Gastrocnemius medialis (tissue), 4 donors: ENCODE results near the gene EPB42. TPM values are rescaled to one million over a fixed set of nuclear protein-coding genes. Genes with fewer than 3 reads are reported as not detected.
"Not testable (repeated sequence)": the region's sequence is repeated elsewhere in the genome, so short reads cannot be mapped to it uniquely, and the experiment has no call there.

Experiments
- ATAC-seq, 2 donors: fragments of 150-250 bp; one replicate each; pipeline ENCODE4 v1.9.1; 2016
- DNase-seq, 2 donors: peaks; one replicate each; pipeline ENCODE4 v3.0.0-alpha.2; 2019
- H3K27ac ChIP-seq, 4 donors: fragments of 200-600 bp; sonication (generic); 1 replicate in 1 of 4; 2 replicates in 3 of 4; pipeline ENCODE4 v1.5.1; 2016 to 2018; ENCODE audit warnings: mild to moderate bottlenecking in 2 of 4, moderate library complexity in 1 of 4
- H3K27me3 ChIP-seq, 3 donors: fragments of 200-600 bp; sonication (generic) in 2 of 3; 1 replicate in 1 of 3; 2 replicates in 2 of 3; pipeline versions ENCODE4 v1.5.1 to v1.6.0; 2016 to 2019; ENCODE audit warnings: mild to moderate bottlenecking in 1 of 3, moderate library complexity in 1 of 3
- H3K36me3 ChIP-seq, 2 donors: fragments of 200-600 bp; sonication (generic) in 1 of 2; one replicate each; pipeline ENCODE4 v1.5.1; 2017 to 2018
- H3K4me1 ChIP-seq, 2 donors: fragments of 200-600 bp; sonication (generic) in 1 of 2; one replicate each; pipeline ENCODE4 v1.5.1; 2016 to 2017; ENCODE audit warnings: mild to moderate bottlenecking in 2 of 2
- H3K4me3 ChIP-seq, 4 donors: fragments of 200-600 bp; sonication (generic) in 3 of 4; 1 replicate in 1 of 4; 2 replicates in 3 of 4; pipeline ENCODE4 v1.5.1; 2016 to 2019; ENCODE audit warnings: mild to moderate bottlenecking in 2 of 4
- H3K9me3 ChIP-seq, 3 donors: fragments of 200-600 bp; sonication (generic) in 2 of 3; 1 replicate in 1 of 3; 2 replicates in 2 of 3; pipeline ENCODE4 v1.5.1; 2016 to 2019
- POLR2A ChIP-seq, 2 donors: fragments of 450-650 bp; IDR thresholded peaks; one replicate each; pipeline ENCODE4 v1.6.1; 2017; ENCODE audit warnings: antibody characterized with exemption in 2 of 2, mild to moderate bottlenecking in 2 of 2, moderate library complexity in 2 of 2
- in situ Hi-C, 4 donors: fragments of 200-750 bp; cut with MboI; loops; one replicate each; pipeline versions ENCODE4 v1.15.0 to v1.8.0; 2017; ENCODE audit warnings: low sequenced_read_pairs in 4 of 4
- intact Hi-C: fragments of 100-400 bp; cut with DNase I; formaldehyde crosslinking; loops from one replicate; pipeline ENCODE4 v1.15.1; 2023; ENCODE audit warnings: low total_unique reads
- total RNA-seq, 4 donors: library from RNA; depleted of rRNA; stranded (reverse); fragments of >200 nt; gene quantifications; one replicate each; pipeline versions ENCODE4 v1.1.0 to v1.2.3, GENCODE V29; 2016
- TF ChIP-seq, protein P1 (sequence below), 5 experiments: fragments of 450-650 bp in 3 of 5; fragments of 200-600 bp in 2 of 5; sonication (generic) in 2 of 5; IDR thresholded peaks in 4 of 5; conservative IDR thresholded peaks in 1 of 5; 1 replicate in 4 of 5; 2 replicates in 1 of 5; pipeline ENCODE4 v1.5.1; 2016 to 2019; ENCODE audit warnings: antibody characterized with exemption in 5 of 5, mild to moderate bottlenecking in 3 of 5, moderate library complexity in 3 of 5

Gene EPB42
- total RNA-seq, 4 donors from 2014 or later: not detected

DNA sequence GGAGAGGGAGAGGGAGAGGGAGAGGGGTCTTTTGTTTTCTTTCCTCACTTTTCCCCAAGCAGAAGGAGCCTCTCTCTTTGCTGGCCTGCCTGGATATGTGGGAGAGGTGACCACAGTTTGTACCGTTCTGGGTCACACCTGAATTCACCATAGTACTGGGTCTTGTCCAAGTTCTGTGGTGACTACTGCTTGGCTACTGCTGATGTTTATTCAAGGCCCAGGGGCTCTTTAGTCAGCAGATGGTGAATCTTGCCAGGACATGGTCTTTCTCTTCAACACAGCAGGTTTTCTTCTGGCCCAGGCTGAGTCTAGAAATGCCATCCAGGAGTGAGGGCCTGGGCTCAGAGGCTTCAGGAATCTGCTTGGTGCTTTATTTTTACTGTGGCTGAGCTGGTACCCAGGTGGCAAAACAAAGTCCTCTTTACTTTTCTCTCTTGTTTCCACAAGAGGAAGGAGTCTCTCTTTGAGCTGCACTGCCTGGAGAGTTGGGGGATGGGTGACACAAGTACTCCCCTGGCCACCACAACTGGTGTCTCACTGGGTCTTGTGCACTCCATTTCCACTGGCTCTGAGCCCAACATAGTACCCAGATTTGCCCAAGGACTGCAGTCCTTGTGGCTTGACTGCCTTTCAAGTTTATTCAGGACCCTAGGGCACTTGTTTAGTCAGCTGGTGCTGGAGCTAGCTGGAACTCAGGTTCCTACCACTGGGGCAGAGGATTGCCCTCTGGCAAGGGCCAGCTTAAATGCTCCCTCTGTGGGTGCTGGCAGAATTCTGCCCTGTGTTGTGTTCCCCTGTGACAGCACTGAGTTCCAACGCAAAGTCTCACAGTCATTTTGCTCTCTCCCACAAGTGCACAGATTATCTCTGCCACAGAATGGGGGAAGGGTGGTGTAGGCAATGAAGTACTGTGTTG lies 52.4 kb downstream of the EPB42 start:
- H3K36me3 ChIP-seq: peaks cover 0 to 22% of the 10 kb centered on the region in 2 donors
- in situ Hi-C loops (no loop called here), intact Hi-C loops (no loop called here)
- no peak for TF ChIP-seq POLR2A (IDR thresholded peaks at IDR 0.05)
- TF ChIP-seq, protein P1, sequence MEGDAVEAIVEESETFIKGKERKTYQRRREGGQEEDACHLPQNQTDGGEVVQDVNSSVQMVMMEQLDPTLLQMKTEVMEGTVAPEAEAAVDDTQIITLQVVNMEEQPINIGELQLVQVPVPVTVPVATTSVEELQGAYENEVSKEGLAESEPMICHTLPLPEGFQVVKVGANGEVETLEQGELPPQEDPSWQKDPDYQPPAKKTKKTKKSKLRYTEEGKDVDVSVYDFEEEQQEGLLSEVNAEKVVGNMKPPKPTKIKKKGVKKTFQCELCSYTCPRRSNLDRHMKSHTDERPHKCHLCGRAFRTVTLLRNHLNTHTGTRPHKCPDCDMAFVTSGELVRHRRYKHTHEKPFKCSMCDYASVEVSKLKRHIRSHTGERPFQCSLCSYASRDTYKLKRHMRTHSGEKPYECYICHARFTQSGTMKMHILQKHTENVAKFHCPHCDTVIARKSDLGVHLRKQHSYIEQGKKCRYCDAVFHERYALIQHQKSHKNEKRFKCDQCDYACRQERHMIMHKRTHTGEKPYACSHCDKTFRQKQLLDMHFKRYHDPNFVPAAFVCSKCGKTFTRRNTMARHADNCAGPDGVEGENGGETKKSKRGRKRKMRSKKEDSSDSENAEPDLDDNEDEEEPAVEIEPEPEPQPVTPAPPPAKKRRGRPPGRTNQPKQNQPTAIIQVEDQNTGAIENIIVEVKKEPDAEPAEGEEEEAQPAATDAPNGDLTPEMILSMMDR (IDR thresholded peaks at IDR 0.05 in 4 of 5, conservative IDR thresholded peaks at IDR 0.05 in 1 of 5): no peak
- H3K27ac ChIP-seq: peak overlapping the region in 2 of 4 donors; percentile 3 to 12
- H3K27me3 ChIP-seq: no peaks in the 10 kb centered on the region
- no peaks in the 10 kb centered on the region for H3K9me3 ChIP-seq
- ATAC-seq (peak in 1 of 2 donors; percentile 60), DNase-seq (no peak)
- no peak overlapping the region for H3K4me3 ChIP-seq
- H3K4me1 ChIP-seq: peaks cover 0 to 6% of the 10 kb centered on the region in 2 donors

DNA sequence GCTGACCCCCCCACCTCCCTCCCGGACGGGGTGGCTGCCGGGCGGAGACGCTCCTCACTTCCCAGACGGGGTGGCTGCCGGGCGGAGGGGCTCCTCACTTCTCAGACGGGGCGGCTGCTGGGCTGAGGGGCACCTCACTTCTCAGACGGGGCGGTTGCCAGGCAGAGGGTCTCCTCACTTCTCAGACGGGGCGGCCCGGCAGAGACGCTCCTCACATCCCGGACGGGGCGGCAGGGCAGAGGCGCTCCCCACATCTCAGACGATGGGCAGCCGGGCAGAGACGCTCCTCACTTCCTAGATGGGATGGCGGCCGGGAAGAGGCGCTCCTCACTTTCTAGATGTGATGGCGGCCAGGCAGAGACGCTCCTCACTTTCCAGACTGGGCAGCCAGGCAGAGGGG lies 53.6 kb downstream of the EPB42 start:
- intact Hi-C loops, H3K27me3 ChIP-seq: not testable (repeated sequence)
- H3K36me3 ChIP-seq: peaks cover 0 to 30% of the 10 kb centered on the region in 2 donors

DNA sequence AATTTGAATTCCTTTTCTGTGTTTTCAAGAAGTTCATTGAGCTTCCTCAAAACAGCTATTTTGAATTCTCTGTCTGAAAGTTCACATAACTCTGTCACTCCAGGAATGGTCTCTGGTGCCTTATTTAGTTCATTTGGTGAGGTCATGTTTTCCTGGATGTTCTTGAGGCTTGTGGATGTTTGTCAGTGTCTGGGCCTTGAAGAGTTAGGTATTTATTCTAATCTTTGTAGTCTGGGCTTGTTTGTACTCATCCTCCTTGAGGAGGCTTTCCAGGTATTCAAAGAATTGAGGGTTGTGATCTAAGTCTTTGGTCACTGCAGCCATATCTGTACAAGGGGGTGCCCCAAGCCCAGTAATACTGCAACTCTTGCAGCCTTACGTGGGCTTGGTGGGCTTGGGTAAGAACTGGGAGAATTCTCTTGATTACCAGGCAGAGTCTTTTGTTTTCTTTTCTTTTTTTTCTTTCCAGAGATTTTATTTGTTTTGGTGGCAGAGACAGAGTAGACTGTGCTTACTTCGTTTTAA lies 55.0 kb downstream of the EPB42 start:
- Histone ChIP-seq H3K27me3 (no peaks in the 10 kb centered on the region), H3K4me3 (no peak overlapping the region), H3K9me3 (no peaks in the 10 kb centered on the region), H3K4me1 (peaks cover 0 to 6% of the 10 kb centered on the region in 2 donors), H3K27ac (no peak overlapping the region), H3K36me3 (peaks cover 0 to 44% of the 10 kb centered on the region in 2 donors)
- TF ChIP-seq POLR2A (IDR thresholded peaks at IDR 0.05): no peak
- TF ChIP-seq, protein P1 (IDR thresholded peaks at IDR 0.05 in 4 of 5, conservative IDR thresholded peaks at IDR 0.05 in 1 of 5): no peak
- DNase-seq (no peak), ATAC-seq (no peak)
- intact Hi-C loops (no loop called here), in situ Hi-C loops (no loop called here)

More for the DNA sequence above, 53.6 kb downstream of the EPB42 start:
- DNase-seq, ATAC-seq, H3K4me3 ChIP-seq, H3K4me1 ChIP-seq, H3K9me3 ChIP-seq, in situ Hi-C loops, H3K27ac ChIP-seq: not testable (repeated sequence)

DNA sequence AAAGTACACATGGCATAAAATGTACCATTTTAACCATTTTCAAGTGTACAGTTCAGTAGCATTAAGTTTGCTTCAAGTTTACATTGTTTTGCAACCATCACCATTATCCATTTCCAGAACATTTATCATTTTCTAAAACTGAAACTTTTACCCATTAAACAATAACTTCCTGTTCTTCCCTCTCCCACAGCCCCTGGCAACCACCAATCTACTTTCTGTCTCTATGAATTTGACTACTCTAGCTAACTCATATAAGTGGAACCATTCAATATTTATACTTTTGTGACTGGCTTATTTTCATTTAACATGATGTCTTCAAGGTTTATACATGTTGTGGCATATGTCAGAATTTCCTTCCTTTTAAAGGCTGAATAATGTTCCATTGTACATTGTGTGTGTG lies 67.5 kb downstream of the EPB42 start:
- no peak overlapping the region for H3K27ac ChIP-seq
- H3K4me1 ChIP-seq: no peaks in the 10 kb centered on the region
- no peaks in the 10 kb centered on the region for H3K9me3 ChIP-seq
- intact Hi-C loops: no loop called here
- no peaks in the 10 kb centered on the region for H3K27me3 ChIP-seq
- no peak for TF ChIP-seq POLR2A (IDR thresholded peaks at IDR 0.05)
- TF ChIP-seq, protein P1 (IDR thresholded peaks at IDR 0.05 in 4 of 5, conservative IDR thresholded peaks at IDR 0.05 in 1 of 5): no peak
- no peak overlapping the region for H3K4me3 ChIP-seq
- ATAC-seq (no peak), DNase-seq (no peak)
- peaks cover 0 to 50% of the 10 kb centered on the region in 2 donors for H3K36me3 ChIP-seq
- in situ Hi-C loops: no loop called here

DNA sequence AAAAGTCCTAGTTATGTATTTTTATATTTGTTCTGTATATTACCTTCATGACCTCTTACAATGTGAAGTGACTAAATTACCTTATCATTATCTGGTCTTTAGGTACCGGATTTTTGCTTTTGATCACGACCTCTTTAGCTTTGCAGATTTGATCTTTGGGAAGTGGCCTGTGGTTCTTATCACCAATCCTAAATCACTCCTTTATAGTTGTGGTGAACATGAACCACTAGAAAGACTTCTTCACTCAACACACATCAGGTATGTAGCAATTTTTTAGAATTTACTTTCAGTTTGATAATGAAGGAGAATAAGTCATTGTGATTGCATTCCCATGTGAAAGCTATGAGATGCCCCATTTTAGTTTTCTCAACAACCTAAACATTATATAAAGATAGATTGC lies 69.1 kb downstream of the EPB42 start:
- H3K36me3 ChIP-seq: peaks cover 4 to 44% of the 10 kb centered on the region in 2 donors

More for the DNA sequence above, 69.1 kb downstream of the EPB42 start:
- no peak for TF ChIP-seq POLR2A (IDR thresholded peaks at IDR 0.05)
- TF ChIP-seq, protein P1 (IDR thresholded peaks at IDR 0.05 in 4 of 5, conservative IDR thresholded peaks at IDR 0.05 in 1 of 5): no peak
- in situ Hi-C loops: no loop called here
- no peak for ATAC-seq
- Histone ChIP-seq H3K4me1 (no peaks in the 10 kb centered on the region), H3K4me3 (no peak overlapping the region), H3K27me3 (no peaks in the 10 kb centered on the region), H3K27ac (no peak overlapping the region), H3K9me3 (no peaks in the 10 kb centered on the region)
- intact Hi-C loops: no loop called here
- no peak for DNase-seq
